ENCODE measurements around the gene GPR146. TPM values are rescaled to one million over a fixed set of nuclear protein-coding genes. Genes with fewer than 3 reads are reported as not detected.

The GPR146 gene
- total RNA-seq, 1 experiment from 2014 or later = 1.8 TPM

- CTCF ChIA-PET = interaction anchor here (1.1 kb wide), 1 partner anchor 44 kb away, joined by 4 read pairs; no protein-coding TSS in a partner anchor
- Histone ChIP-seq H3K27me3 (replicated peaks; ENCODE audit: control insufficient read depth, insufficient read depth, low read length) (no peaks in the 10 kb centered on the region), H3K36me3 (ENCODE audit: control insufficient read depth, insufficient read depth, low read length) (no peaks in the 10 kb centered on the region), H3K4me1 (peaks cover 14% of the 10 kb centered on the region), H3K9me3 (no peaks in the 10 kb centered on the region), H3K4me3 (ENCODE audit: low read depth, low read length) (no peak overlapping the region)
- Mint-ChIP-seq H3K4me1 (ENCODE audit: low read depth, unreplicated experiment) (peaks cover 8% of the 10 kb centered on the region), H3K36me3 (ENCODE audit: insufficient read depth, unreplicated experiment) (peaks cover 12% of the 10 kb centered on the region), H3K9me3 (ENCODE audit: unreplicated experiment) (no peaks in the 10 kb centered on the region), H3K27ac (ENCODE audit: unreplicated experiment) (no peak overlapping the region), H3K4me3 (ENCODE audit: unreplicated experiment) (no peak overlapping the region), H3K27me3 (ENCODE audit: insufficient read depth, unreplicated experiment) (no peaks in the 10 kb centered on the region)
- POLR2A ChIA-PET = no interaction called here
- no peak for DNase-seq
- no peak for TF ChIP-seq CTCF (IDR thresholded peaks at IDR 0.05; ENCODE audit: insufficient read depth in 1 of 2, low read depth in 1 of 2, low read length in 1 of 2, severe bottlenecking in 1 of 2, unreplicated experiment in 1 of 2)
- no TSS peak for BruUV-seq (replicated peaks)
- intact Hi-C loops (cut with micrococcal nuclease; ENCODE audit: unreplicated experiment) = no loop called here
These were observed 20.2 kb downstream of the GPR146 start for GRCh38 chr7:1064581-1064980.

GRCh38 chr7:1065263-1065584, 20.9 kb downstream of the GPR146 start:
- ChIA-PET POLR2A (no interaction called here), CTCF (interaction anchor here (0.7 to 1.1 kb wide), 4 partner anchors 44 to 79 kb away, joined by 3 to 17 read pairs (median 4); a partner anchor contains a TSS)
- no peak for DNase-seq
- Histone ChIP-seq H3K4me1 (peaks cover 14% of the 10 kb centered on the region), H3K36me3 (ENCODE audit: control insufficient read depth, insufficient read depth, low read length) (no peaks in the 10 kb centered on the region), H3K4me3 (ENCODE audit: low read depth, low read length) (no peak overlapping the region), H3K9me3 (no peaks in the 10 kb centered on the region), H3K27me3 (replicated peaks; ENCODE audit: control insufficient read depth, insufficient read depth, low read length) (no peaks in the 10 kb centered on the region)
- Mint-ChIP-seq H3K27me3 (ENCODE audit: insufficient read depth, unreplicated experiment) (no peaks in the 10 kb centered on the region), H3K4me1 (ENCODE audit: low read depth, unreplicated experiment) (peaks cover 8% of the 10 kb centered on the region), H3K4me3 (ENCODE audit: unreplicated experiment) (no peak overlapping the region), H3K36me3 (ENCODE audit: insufficient read depth, unreplicated experiment) (peaks cover 12% of the 10 kb centered on the region), H3K9me3 (ENCODE audit: unreplicated experiment) (no peaks in the 10 kb centered on the region), H3K27ac (ENCODE audit: unreplicated experiment) (no peak overlapping the region)
- BruUV-seq (replicated peaks) = no TSS peak
- intact Hi-C loops (cut with micrococcal nuclease; ENCODE audit: unreplicated experiment) = loop anchor here (1.0 kb wide), 1 partner anchor 72 kb away; no protein-coding TSS in a partner anchor
- no peak for TF ChIP-seq CTCF (IDR thresholded peaks at IDR 0.05; ENCODE audit: insufficient read depth in 1 of 2, low read depth in 1 of 2, low read length in 1 of 2, severe bottlenecking in 1 of 2, unreplicated experiment in 1 of 2)

DNA sequence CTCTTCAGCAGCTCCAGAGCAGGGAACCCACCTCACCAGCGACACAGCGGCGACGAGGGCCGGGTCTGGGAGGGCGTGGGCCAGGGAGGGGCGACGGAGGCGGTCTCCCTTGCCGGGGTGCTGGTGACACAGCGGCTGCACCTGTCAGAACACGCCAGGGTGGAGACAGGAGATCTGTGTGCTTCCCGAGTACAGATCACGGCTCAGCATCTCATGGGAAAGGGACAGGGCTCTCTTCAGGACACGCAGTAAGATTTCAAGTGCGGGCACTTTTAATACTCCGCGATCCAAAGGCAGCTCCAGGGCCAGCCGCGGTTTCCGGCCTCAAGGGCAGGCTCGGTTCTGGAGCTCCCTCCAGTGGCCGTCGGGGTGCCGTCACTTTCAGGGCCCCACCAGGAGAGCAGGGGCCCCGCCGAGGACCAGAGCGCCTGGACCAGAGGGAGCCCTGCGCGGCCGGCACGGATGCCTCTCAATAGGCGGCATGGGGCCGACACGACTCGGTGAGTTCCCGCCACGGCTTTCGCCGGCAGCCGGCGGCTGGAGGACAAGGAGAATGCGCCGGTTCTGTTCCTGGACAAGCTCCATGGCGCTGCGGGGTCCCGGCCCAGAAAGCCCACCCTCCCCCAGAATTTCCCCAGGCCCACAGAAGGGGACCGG, 21.4 kb downstream of the GPR146 start:
- Histone ChIP-seq H3K4me3 (ENCODE audit: low read depth, low read length) (no peak overlapping the region), H3K9me3 (no peaks in the 10 kb centered on the region), H3K4me1 (peaks cover 14% of the 10 kb centered on the region), H3K27me3 (replicated peaks; ENCODE audit: control insufficient read depth, insufficient read depth, low read length) (no peaks in the 10 kb centered on the region), H3K36me3 (ENCODE audit: control insufficient read depth, insufficient read depth, low read length) (no peaks in the 10 kb centered on the region)
- no TSS peak for BruUV-seq (replicated peaks)
- peaks cover 16% of the 10 kb centered on the region for H3K36me3 Mint-ChIP-seq (ENCODE audit: insufficient read depth, unreplicated experiment)
- H3K4me1 Mint-ChIP-seq (ENCODE audit: low read depth, unreplicated experiment) = peaks cover 8% of the 10 kb centered on the region
- intact Hi-C loops (cut with micrococcal nuclease; ENCODE audit: unreplicated experiment) = loop anchor here (1.0 kb wide), 1 partner anchor 72 kb away; no protein-coding TSS in a partner anchor
- ChIA-PET CTCF (interaction anchor here (0.6 to 1.3 kb wide), 6 partner anchors 45 to 303 kb away, joined by 3 to 17 read pairs (median 3); a partner anchor contains a TSS), POLR2A (no interaction called here)
- H3K9me3 Mint-ChIP-seq (ENCODE audit: unreplicated experiment) = no peaks in the 10 kb centered on the region
- peak; percentile 59 to 78 for DNase-seq
- no peaks in the 10 kb centered on the region for H3K27me3 Mint-ChIP-seq (ENCODE audit: insufficient read depth, unreplicated experiment)
- H3K27ac Mint-ChIP-seq (ENCODE audit: unreplicated experiment) = no peak overlapping the region
- H3K4me3 Mint-ChIP-seq (ENCODE audit: unreplicated experiment) = no peak overlapping the region
- TF ChIP-seq CTCF (IDR thresholded peaks at IDR 0.05; ENCODE audit: insufficient read depth in 1 of 2, low read depth in 1 of 2, low read length in 1 of 2, severe bottlenecking in 1 of 2, unreplicated experiment in 1 of 2) = peak; percentile 64 to 67
